ENCODE measurements around the gene SOX6.

Gene SOX6

GRCh38 chr11:16364254-16364653, 7.9 kb upstream of the SOX6 start:
- DNase-seq = no peak

DNA sequence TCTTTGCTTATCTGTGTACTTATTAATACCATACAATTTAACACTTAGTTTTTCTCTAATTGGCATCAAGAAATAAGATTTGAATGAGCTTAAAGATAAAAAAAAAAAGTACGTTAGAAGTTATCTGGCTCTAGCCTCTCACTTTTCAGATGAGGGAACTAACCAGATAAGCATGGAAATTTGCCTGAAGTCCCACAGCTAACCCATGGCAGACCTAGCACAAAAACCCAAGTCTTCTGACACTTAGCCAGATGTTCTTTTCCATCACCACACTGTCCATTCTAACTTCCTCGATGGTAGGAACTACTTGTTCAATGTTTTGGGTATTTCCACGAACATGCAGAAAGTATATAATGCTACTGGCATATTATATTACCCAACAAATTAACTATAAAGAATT, 7.4 kb upstream of the SOX6 start:
- DNase-seq = no peak

GRCh38 chr11:16361108-16361865, 4.9 kb upstream of the SOX6 start:
- DNase-seq = no peak

DNA sequence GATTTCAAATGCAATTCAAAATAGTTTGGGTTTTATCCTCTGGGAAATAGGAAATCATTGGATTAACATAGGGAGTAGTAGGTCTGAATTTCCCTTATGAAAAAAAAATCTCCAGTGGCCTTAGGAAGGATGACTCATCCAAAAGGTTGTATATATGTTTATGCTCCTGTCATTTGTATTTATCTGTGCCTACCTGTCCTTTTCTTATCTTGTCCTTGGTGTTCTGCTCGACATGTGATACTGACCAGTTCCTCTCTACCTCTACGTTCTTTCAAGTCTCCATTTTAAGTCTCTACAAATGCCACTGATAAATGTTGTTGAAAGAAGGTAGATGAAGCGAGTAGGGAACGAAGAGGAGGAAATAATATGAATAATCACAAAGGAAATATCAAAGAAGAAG, 3.0 kb upstream of the SOX6 start:
- no peak for DNase-seq

DNA sequence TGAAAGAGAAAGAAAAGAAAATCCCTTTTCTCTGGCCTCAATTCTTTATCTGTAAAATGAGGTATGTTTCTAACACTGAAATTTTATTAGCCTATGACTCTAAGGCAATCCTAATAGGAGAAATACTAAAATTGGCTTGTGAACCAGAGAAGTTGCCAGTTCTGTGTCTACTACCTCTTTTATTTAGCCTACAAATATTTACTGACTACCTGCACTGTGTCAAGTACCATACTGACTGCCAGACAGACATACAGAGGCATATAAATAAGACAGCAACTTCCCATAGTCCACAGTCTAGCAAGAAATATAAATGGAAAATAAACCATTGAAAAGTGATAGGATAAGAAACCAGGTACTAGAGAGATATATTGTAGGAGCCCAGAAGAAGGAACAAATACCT, 2.4 kb upstream of the SOX6 start:
- no peak for DNase-seq

- no peak for DNase-seq
These were observed 1.4 kb upstream of the SOX6 start for GRCh38 chr11:16357775-16358174.

DNA sequence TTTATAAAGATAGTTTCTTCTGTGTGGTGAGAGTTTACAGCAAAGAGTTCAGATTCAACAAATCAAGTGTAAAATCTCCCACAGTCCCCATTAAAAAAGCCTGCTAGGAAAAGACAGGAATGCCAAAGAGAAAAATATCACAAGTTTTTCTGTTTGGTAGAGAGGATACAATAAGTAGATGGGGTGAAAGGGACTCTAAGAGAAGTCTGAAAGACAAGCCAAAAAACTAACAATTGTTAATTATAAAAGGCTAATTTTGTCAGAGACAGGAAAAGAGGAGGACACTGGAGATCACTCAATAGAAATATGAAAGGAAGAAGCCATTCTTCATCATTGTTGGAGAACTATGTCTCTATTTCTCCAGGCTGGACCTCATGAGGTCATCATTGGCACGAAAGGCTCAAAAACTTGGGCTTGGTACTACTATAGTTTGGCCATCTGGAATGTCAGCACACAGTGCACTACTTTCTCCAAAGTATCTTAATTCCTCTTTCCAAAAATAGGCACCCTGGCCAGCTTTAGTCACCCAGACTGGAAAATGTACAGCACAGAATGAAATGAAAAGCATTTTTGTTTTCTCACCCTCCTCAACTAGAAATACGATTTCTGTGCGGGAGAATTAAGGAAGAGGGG, 531 bp upstream of the SOX6 start:
- DNase-seq = peak in 6 of 14 donors; percentile 3 to 25 (median 9)

- no peak for DNase-seq
These were observed 3.6 kb downstream of the SOX6 start for GRCh38 chr11:16352707-16353106.

- no peak for DNase-seq
These were observed 6.2 kb downstream of the SOX6 start for GRCh38 chr11:16350125-16350524.

GRCh38 chr11:16347928-16348685, 8.2 kb downstream of the SOX6 start:
- no peak for DNase-seq

DNA sequence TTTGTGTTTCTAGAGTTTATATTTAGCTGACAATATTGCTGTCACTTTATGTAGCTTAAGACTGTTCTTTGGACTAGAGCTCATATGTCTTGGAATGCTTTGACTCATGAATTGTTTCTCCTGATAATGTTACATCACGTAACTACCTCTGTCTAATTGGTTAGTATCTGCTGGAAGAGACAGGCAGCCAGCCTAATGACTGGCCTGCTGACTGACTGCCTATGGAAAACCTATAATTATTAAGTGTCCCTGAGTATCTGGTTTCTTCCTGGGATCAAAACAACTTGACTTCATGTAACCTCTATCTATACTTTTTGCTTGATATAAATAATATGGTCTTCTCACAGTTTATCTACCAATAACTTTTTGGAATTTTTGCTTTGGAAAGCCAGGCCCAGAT, 9.4 kb downstream of the SOX6 start:
- no peak for DNase-seq

- DNase-seq = no peak
These were observed 14.5 kb downstream of the SOX6 start for GRCh38 chr11:16341853-16342252.

- no peak for DNase-seq
These were observed 18.0 kb downstream of the SOX6 start for GRCh38 chr11:16338393-16338792.

DNA sequence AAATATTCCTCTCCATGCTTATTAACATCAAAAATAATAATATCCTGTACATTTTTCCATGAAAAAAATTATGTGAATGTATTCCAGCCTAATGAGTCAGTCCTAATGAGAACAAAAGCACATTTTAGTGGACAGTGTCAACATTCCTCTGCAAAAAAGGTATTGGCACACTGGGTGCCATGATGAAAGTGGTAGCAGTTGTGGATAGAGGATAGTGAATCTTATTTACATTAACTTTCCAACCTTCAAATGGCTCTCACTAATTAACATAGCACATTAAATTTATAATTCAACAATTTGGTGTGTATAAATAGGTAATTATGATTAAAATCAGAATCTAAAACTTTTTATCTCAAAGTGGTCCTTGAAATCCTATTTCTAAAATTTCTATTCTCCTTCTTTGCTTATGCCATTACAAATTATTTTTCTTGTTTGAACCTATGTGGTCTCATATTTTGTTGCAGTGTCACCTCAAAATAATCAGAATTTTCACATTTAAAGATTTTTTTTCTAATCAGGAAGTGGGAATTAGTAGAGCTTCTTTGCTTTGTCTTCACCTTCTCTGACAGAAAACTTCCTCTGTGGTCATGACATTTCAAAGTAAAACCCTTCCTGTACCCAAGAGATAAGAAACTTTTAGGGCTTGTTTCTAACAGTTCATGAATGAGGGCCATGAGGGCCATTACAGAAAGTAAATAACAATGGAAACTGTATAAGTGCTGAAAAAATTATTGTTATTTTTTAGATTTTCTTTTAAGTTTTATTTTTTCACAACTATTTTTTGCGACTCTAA, 18.7 kb downstream of the SOX6 start:
- DNase-seq = no peak

GRCh38 chr11:16336721-16337120, 19.6 kb downstream of the SOX6 start:
- DNase-seq = no peak

GRCh38 chr11:16336204-16336603, 20.1 kb downstream of the SOX6 start:
- no peak for DNase-seq

DNA sequence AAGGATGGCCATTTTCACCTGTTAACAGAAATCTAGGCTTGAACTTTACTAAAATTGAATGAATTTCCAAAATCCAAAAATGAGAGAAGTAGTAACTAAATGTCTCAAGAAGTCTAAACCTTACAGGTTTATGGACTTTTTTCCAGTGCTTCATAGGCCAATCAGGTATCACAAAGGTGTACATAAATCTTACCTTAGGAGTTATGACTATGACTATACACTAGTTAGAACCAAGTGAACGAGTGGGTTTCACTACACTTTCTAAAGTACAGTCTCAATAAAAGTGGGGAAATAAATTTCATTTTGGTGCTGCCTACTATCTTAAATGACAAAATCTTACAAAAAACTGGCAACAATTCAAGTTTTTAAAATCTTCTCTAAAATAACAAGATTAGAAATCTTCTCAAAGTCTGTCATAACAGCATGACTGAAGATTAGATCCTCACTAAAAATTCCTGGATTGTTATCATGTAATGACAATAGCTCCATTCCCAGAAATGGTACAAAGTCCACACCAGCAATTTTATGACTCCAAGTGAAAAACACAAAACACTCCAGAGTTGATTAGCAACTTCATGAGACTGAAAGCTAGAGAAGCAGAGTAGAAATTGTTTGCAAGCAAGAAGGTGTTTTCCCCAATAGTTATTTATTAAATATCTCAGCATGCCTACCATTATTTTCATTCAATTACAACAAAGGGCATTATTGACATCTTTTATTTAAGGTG, 20.9 kb downstream of the SOX6 start:
- no peak for DNase-seq

GRCh38 chr11:16326679-16327297, 29.6 kb downstream of the SOX6 start:
- no peak for DNase-seq

DNA sequence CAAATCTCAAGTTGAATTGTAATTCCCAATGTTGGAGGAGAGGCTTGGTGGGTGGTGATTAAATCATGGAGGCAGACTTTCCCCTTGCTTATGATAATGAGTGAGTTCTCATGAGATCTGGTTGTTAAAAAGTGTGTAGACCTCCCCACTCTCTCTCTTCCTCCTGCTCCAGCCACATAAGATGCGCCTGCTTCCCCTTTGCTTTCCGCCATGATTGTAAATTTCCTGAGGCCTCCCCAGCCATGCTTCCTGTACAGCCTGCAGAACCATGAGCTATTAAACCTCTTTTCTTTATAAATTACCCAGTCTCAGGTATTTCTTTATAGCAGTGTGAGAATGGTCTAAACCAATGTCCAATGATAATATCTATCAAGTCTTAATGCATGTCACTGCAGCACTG, 34.2 kb downstream of the SOX6 start:
- DNase-seq = no peak

GRCh38 chr11:16321148-16321547, 35.2 kb downstream of the SOX6 start:
- DNase-seq = no peak

GRCh38 chr11:16318320-16318719, 38.0 kb downstream of the SOX6 start:
- DNase-seq = no peak

DNA sequence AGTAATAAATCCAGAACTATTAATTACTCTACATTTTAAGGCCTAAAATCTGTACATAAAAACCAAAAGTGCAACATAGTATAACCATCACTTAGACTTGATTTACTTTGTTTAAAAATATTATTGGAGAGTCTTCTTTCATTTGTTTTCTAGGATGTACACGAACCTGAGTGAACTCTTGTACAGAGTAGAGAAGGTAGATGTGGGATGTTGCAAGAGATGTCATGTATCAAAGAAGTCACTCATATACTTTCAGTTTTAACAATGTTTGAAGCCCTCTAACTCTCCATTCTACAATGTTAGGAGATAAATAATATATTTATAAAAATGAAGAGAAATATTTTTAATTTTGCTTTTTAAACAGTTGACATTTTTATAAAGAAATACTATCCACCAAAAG, 38.6 kb downstream of the SOX6 start:
- no peak for DNase-seq
